Stimulated activated naive B cell treated with anti-CD40 and anti-IgM and Interleukin-4, amounts not matched to agents 10 μg/mL and 1 μg/mL and 100 μg/mL, for 72 hours (primary cell): ENCODE results near the gene CD83.

Experiments
- ATAC-seq, 2 donors: fragments of 150-1000 bp; cut with Tn5 transposase; replicated peaks; 2 replicates each; pipeline ENCODE4 v1.10.0; 2021; ENCODE audit warnings: moderate library complexity in 1 of 2
- DNase-seq: peaks from one replicate; pipeline ENCODE4 v3.0.0; 2021
- H3K27ac Mint-ChIP-seq: one replicate; pipeline ENCODE4 v1.8.0; 2022; ENCODE audit warnings: mild to moderate bottlenecking, mixed read lengths
- H3K27me3 Mint-ChIP-seq, 2 donors: one replicate each; pipeline ENCODE4 v1.8.0; 2022; ENCODE audit warnings: mixed read lengths in 2 of 2
- H3K36me3 Mint-ChIP-seq, 2 donors: one replicate each; pipeline ENCODE4 v1.8.0; 2022; ENCODE audit warnings: mixed read lengths in 2 of 2, mild to moderate bottlenecking in 1 of 2
- H3K4me1 Mint-ChIP-seq, 2 donors: one replicate each; pipeline ENCODE4 v1.8.0; 2022; ENCODE audit warnings: mixed read lengths in 2 of 2, mild to moderate bottlenecking in 1 of 2
- H3K4me3 Mint-ChIP-seq, 2 donors: one replicate each; pipeline ENCODE4 v1.8.0; 2022; ENCODE audit warnings: mild to moderate bottlenecking in 2 of 2, mixed read lengths in 2 of 2, moderate library complexity in 1 of 2
- H3K9me3 Mint-ChIP-seq, 2 donors: one replicate each; pipeline ENCODE4 v1.8.0; 2022; ENCODE audit warnings: mixed read lengths in 2 of 2, mild to moderate bottlenecking in 1 of 2

The CD83 gene

DNA sequence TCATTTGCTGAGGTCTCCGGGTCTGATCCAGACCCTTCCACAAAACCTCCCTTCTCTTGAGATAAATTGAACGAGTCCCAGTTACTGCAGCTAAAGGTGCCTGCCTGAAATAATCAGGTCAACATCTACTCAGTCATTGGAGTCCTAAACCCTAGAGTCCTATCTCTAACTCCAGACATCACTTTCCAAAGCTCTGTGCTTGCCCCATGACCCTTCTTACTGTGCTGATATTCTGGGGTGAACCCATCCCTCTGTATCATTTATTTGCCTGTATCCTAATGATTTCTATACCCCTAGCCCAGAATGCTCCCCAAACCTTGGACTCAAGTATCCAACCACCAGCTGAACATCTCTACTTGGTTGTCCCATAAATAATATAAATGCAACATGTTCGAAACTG lies 35.7 kb downstream of the CD83 start:
- Mint-ChIP-seq H3K9me3 (peaks cover 0 to 3% of the 10 kb centered on the region in 2 donors), H3K4me3 (no peak overlapping the region), H3K36me3 (peaks cover 57 to 90% of the 10 kb centered on the region in 2 donors), H3K4me1 (peaks cover 40 to 49% of the 10 kb centered on the region in 2 donors), H3K27me3 (no peaks in the 10 kb centered on the region), H3K27ac (no peak overlapping the region)
- DNase-seq = no peak
- ATAC-seq = no peak

DNA sequence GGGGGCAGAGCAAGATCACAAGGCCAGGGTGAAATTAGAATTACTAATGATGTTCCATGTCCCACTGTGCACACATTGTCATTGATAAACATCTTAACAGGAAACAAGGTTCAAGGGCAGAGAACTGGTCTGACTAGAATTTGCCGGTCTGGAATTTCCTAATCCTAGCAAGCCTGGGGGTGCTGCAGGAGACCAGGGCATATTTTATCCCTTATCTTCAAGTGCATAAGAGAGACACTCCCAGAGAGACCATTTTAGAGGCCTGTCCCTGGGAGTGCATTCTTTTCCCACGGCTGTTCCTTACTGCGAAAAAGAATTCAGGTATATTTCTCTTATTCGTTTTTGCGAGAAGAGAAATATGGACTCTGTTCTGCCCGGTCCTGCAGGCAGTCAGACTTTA lies 41.5 kb downstream of the CD83 start:
- Mint-ChIP-seq H3K4me3 (no peak overlapping the region), H3K9me3 (peaks cover 3 to 6% of the 10 kb centered on the region in 2 donors), H3K36me3 (peaks cover 41 to 72% of the 10 kb centered on the region in 2 donors), H3K4me1 (peaks cover 5 to 10% of the 10 kb centered on the region in 2 donors), H3K27ac (no peak overlapping the region), H3K27me3 (no peaks in the 10 kb centered on the region)
- DNase-seq (no peak), ATAC-seq (no peak)

DNA sequence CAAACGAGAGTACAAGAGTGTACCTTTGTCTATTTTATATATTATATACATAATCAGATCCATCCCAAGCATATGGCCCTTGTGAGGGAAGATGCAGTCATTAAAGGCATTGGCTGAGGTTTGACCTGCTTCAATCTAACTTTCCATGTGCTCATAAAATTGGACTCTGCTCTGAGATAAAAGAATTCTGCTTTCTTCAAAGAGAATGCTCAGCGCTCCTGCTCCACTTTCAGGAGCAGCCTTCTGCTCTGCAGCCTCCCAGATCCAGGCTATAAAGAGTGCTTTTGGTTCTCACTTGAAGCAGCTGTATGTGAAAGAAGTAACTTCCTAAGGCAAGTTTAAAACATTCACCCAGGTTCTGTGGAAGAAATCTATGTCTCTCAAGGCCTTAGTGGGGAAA lies 45.3 kb downstream of the CD83 start:
- Mint-ChIP-seq H3K36me3 (peaks cover 56 to 79% of the 10 kb centered on the region in 2 donors), H3K27ac (no peak overlapping the region), H3K27me3 (no peaks in the 10 kb centered on the region), H3K9me3 (peaks cover 0 to 9% of the 10 kb centered on the region in 2 donors), H3K4me3 (no peak overlapping the region), H3K4me1 (peaks cover 7 to 14% of the 10 kb centered on the region in 2 donors)
- no peak for ATAC-seq
- no peak for DNase-seq

DNA sequence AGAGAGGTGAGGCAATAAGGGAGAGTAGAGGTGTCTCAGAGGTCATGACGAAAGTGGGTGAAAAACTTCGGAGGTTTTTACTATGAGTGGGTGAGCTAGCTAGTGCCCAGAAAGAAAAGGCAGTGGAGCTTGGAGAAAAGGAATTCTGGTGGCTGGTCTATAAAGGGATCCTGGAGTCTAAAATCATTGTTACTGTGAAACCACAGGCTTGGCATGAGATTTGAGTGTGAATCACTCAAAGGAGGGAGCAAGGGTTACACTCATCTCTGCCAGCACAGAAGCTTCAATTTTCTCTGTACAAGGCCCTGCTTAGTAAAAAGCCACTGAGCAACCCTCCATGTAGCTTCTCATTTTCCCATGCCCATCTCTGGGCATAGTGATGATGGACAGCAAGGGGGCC lies 47.5 kb downstream of the CD83 start:
- DNase-seq (no peak), ATAC-seq (no peak)
- Mint-ChIP-seq H3K9me3 (peaks cover 8 to 10% of the 10 kb centered on the region in 2 donors), H3K27ac (no peak overlapping the region), H3K4me1 (peaks cover 3 to 14% of the 10 kb centered on the region in 2 donors), H3K4me3 (no peak overlapping the region), H3K27me3 (no peaks in the 10 kb centered on the region), H3K36me3 (peaks cover 62 to 83% of the 10 kb centered on the region in 2 donors)

DNA sequence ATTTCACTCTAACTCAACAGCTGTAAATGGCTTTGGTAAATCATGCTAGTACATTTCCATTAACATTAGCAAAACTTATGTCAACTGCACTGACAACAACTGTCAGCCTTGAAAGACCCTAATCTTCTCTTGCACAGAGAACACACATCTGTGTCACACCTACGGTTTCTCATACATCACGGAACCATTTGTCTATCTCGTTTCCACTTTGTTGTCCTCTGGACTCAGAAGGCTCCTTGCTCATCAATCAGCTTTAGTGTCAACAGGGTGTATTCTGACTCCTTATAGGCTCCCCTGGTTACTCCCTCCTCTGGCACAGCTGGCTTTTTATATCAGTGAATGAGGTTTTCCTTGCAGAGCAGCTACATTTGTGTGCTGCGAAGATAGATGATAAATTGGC lies 49.3 kb downstream of the CD83 start:
- Mint-ChIP-seq H3K27ac (no peak overlapping the region), H3K27me3 (no peaks in the 10 kb centered on the region), H3K4me3 (no peak overlapping the region), H3K4me1 (peaks cover 2 to 14% of the 10 kb centered on the region in 2 donors), H3K9me3 (peaks cover 8 to 10% of the 10 kb centered on the region in 2 donors), H3K36me3 (peaks cover 62 to 81% of the 10 kb centered on the region in 2 donors)
- DNase-seq (no peak), ATAC-seq (peak in 1 of 2 donors; percentile 23)

DNA sequence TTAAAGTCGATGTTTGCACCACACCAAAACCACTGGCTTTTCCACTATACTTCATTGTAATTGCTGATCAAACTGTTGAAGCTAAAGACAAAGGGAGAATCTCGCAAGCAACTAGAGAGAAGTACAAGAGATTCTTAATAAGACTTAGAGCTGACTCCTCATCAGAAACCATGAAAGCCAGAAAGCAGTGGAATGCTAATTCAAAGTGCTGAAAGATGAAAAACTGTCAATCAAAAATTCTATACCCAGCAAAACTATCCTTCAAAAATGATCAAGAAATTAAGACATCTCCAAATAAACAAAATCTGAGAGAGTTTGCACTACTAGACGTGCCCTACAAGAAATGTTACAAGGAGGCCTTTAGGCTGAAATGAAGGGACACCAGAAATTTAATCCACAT lies 52.6 kb downstream of the CD83 start:
- no peak for ATAC-seq
- Mint-ChIP-seq H3K27me3 (no peaks in the 10 kb centered on the region), H3K27ac (no peak overlapping the region), H3K36me3 (peaks cover 47 to 72% of the 10 kb centered on the region in 2 donors), H3K4me1 (peaks cover 2 to 14% of the 10 kb centered on the region in 2 donors), H3K9me3 (peaks cover 8 to 10% of the 10 kb centered on the region in 2 donors), H3K4me3 (no peak overlapping the region)
- DNase-seq = no peak

DNA sequence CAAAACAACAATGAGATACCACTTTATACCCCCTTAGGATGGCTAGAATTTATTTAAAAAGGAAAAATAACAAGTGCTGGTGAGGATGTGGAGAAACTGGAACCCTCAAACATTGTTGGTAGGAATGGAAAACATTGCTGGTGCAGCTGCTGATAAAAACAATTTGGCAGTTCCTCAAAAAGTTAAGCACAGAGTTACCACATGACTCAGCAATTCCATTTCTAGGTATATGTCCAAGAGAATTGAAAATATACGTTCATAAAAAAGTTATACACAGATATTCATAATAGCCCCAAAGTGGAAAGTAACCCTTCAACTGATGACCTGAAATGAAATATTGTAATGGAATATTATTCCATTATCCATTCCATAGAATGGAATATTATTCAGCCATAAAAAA lies 55.0 kb downstream of the CD83 start:
- peaks cover 2 to 4% of the 10 kb centered on the region in 2 donors for H3K4me1 Mint-ChIP-seq
- DNase-seq = no peak
- no peaks in the 10 kb centered on the region for H3K27me3 Mint-ChIP-seq
- peaks cover 47 to 70% of the 10 kb centered on the region in 2 donors for H3K36me3 Mint-ChIP-seq
- peaks cover 7 to 8% of the 10 kb centered on the region in 2 donors for H3K9me3 Mint-ChIP-seq
- ATAC-seq = no peak
- H3K27ac Mint-ChIP-seq = no peak overlapping the region
- no peak overlapping the region for H3K4me3 Mint-ChIP-seq

DNA sequence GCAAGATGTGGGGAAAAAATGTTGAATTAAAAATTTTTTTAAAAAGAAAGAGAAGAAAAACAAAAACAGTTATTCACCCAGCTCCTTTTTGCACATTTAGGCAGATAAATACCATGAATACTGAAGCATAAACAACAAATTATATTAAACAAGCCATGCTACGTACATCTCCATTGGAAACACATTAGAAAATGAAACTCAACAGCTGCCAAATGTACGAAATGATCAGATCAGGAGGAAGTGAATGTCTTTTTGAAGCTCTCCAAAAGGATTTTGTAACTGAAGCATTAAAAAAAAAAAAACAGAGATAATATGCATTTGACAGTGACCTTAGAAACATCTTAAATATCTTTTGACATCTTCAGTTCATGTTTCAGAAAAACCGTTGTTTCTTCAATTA lies 56.7 kb downstream of the CD83 start:
- Mint-ChIP-seq H3K4me3 (no peak overlapping the region), H3K27me3 (no peaks in the 10 kb centered on the region), H3K36me3 (peaks cover 45 to 70% of the 10 kb centered on the region in 2 donors), H3K27ac (no peak overlapping the region), H3K4me1 (peaks cover 2 to 4% of the 10 kb centered on the region in 2 donors), H3K9me3 (peaks cover 0 to under 1% of the 10 kb centered on the region in 2 donors)
- DNase-seq = no peak
- no peak for ATAC-seq

DNA sequence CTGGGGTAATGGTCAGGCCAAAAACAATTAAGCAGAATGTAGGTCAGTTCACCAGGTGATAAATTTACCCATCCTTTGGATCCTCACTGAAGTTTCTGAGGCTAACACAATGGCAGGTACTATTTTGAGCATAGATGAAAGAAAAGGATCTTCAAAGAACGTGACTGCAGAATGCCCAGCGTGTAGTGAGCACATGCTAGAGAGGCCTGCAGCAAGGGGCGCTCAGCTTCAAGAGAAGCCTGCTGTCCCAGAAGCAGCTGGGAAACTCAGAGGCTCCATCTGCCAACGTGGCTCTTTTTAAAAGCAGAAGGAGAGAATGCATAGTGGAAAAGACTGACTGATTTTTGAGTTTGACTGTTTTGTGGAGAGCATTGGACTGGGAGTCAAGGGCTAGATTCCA lies 57.4 kb downstream of the CD83 start:
- Mint-ChIP-seq H3K36me3 (peaks cover 37 to 70% of the 10 kb centered on the region in 2 donors), H3K27me3 (no peaks in the 10 kb centered on the region)

DNA sequence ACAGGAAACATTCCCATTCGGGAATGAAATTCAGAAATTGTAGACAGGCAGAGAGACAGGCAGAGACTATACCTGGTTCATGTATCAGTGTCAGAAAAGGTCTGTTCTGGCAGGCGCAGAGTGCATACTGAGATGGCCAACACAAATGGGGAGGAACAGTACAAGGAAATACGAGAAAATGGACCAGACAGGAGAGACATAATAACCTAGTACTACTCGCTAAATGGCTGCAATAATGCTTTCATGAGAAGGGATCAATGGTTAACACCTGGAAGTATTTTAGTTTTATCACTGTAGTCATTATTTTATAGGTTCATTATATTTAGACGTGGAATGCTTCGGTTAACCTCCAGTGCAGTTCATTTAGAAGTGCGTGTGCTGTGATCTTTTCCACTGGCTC lies 58.9 kb downstream of the CD83 start:
- H3K27ac Mint-ChIP-seq = peak overlapping the region; percentile 59

More for the DNA sequence above, 57.4 kb downstream of the CD83 start:
- no peak for DNase-seq
- ATAC-seq = no peak
- Mint-ChIP-seq H3K27ac (no peak overlapping the region), H3K9me3 (no peaks in the 10 kb centered on the region), H3K4me3 (no peak overlapping the region), H3K4me1 (peaks cover 2 to 4% of the 10 kb centered on the region in 2 donors)

DNA sequence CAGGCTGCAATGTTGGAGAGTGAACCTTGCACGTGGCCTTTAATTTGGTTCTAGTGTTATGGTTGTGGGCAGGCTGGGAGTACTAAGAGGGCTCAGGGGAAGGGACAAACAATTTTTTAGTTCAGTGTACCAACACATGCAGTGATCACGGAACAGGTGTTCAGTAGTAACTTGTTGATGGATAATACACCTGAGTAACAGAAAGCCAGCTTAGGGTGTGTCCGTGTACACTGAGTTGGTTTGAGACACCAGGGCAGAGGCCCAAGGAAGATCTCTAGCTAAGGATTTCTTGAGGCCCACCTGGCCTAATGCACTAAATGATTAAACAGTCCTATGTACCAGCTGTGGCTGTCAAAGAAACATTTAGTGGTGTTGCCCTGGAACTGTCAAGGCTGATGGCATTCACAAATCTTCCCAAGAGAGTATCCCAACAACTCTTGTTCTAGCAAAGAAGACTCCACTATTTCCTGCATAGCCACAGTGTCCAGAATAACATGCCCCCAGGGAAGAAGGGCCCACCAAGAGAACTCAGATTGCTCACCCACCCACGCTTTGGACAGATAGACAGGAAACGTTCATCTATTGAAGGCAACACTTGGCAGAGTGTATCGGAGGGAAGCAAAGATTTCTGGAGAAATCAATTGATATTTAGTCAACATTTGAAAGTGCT lies 60.0 kb downstream of the CD83 start:
- no peak overlapping the region for H3K27ac Mint-ChIP-seq
- DNase-seq (no peak), ATAC-seq (no peak)
- peaks cover 38 to 69% of the 10 kb centered on the region in 2 donors for H3K36me3 Mint-ChIP-seq
- H3K27me3 Mint-ChIP-seq = no peaks in the 10 kb centered on the region
- peaks cover 2 to 4% of the 10 kb centered on the region in 2 donors for H3K4me1 Mint-ChIP-seq
- H3K9me3 Mint-ChIP-seq = no peaks in the 10 kb centered on the region
- H3K4me3 Mint-ChIP-seq = no peak overlapping the region

More for the DNA sequence above, 58.9 kb downstream of the CD83 start:
- peaks cover 2 to 4% of the 10 kb centered on the region in 2 donors for H3K4me1 Mint-ChIP-seq
- H3K36me3 Mint-ChIP-seq = peaks cover 34 to 66% of the 10 kb centered on the region in 2 donors
- no peaks in the 10 kb centered on the region for H3K9me3 Mint-ChIP-seq
- ATAC-seq (no peak), DNase-seq (no peak)
- H3K4me3 Mint-ChIP-seq = no peak overlapping the region
- no peaks in the 10 kb centered on the region for H3K27me3 Mint-ChIP-seq

DNA sequence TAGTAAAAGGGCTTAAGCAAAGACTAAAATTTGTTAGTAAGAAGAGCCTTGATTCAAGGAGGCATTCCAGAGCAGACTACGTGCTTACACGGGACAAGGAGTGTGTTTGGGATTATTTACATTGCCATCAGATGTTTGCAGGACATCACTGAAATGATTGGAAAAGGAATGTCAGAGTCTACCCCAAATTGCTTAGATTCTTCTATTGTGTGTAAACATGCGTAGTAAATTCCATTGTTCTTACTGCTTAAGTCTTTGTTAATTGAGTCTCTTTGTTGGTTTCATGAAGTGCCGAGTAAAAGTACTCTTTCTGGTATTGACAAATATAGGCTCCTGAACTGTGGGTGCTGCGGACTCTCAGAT lies 60.5 kb downstream of the CD83 start:
- Mint-ChIP-seq H3K9me3 (no peaks in the 10 kb centered on the region), H3K4me3 (no peak overlapping the region), H3K27me3 (no peaks in the 10 kb centered on the region), H3K4me1 (peaks cover 4% of the 10 kb centered on the region in 2 donors), H3K27ac (no peak overlapping the region), H3K36me3 (peaks cover 38 to 73% of the 10 kb centered on the region in 2 donors)
- DNase-seq = no peak
- ATAC-seq = no peak

DNA sequence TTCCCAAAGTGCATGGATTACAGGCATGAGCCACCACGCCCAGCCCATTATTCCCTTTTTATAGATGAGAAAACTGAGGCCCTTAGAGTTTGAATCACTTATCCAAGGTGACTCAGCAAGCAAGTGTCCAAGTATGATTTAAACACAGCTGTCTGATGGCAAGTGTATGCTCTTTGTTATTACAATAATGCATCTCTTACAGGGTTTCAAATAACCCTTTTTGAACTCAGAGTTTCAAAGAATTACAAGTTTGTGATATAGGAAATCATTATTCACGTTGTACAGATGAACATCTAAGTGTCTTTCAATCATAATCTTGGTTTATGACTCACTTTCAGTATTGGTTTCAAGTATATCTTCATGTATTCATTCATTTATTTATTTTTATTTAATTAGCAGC lies 63.0 kb downstream of the CD83 start:
- DNase-seq (no peak), ATAC-seq (no peak)
- Mint-ChIP-seq H3K36me3 (peaks cover 39 to 72% of the 10 kb centered on the region in 2 donors), H3K9me3 (no peaks in the 10 kb centered on the region), H3K27ac (no peak overlapping the region), H3K27me3 (no peaks in the 10 kb centered on the region), H3K4me1 (peaks cover 2 to 4% of the 10 kb centered on the region in 2 donors), H3K4me3 (no peak overlapping the region)

DNA sequence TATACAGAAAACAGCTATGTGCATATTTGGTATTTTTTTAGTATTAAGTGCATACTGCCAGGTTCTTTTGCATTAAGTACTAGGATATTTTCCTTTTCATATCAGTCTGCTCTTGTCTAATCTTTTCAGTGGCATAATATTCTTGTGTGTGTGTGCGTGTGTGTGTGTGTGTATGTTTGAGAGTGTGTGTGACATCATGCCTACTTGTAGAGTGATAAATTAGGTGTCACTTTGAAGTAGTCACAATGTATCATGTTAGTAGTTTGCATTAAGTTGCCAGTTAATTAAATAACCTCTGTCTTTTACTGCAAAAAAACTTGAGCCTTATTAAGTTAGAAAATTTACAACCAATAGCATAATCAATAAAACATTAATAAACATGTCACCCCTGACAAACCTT lies 65.3 kb downstream of the CD83 start:
- no peak overlapping the region for H3K4me3 Mint-ChIP-seq
- no peaks in the 10 kb centered on the region for H3K9me3 Mint-ChIP-seq

More for the DNA sequence above, 65.3 kb downstream of the CD83 start:
- no peak for ATAC-seq
- Mint-ChIP-seq H3K27me3 (no peaks in the 10 kb centered on the region), H3K27ac (no peak overlapping the region), H3K36me3 (peaks cover 31 to 60% of the 10 kb centered on the region in 2 donors), H3K4me1 (peaks cover 0 to 2% of the 10 kb centered on the region in 2 donors)
- DNase-seq = no peak
